HEK293 (cell line): ENCODE results near the gene GNAI2.

ENCODE experiments used
- GLI2 ChIP-seq: fragments of 450-650 bp; formaldehyde crosslinking; IDR thresholded peaks from 2 replicates; pipeline ENCODE4; 2017; ENCODE audit warnings: missing biosample characterization, missing genetic modification characterization, low read depth, borderline replicate concordance
- HOXC10 ChIP-seq: sonication (generic); formaldehyde crosslinking; IDR thresholded peaks from 2 replicates; pipeline ENCODE4 v1.8.1; 2023; ENCODE audit warnings: mild to moderate bottlenecking, missing genetic modification reagents
- MYNN ChIP-seq: fragments of 450-650 bp; formaldehyde crosslinking; IDR thresholded peaks from 2 replicates; pipeline ENCODE4 v1.5.1; 2016; ENCODE audit warnings: missing biosample characterization, missing genetic modification characterization, borderline replicate concordance
- ZBTB7A ChIP-seq: fragments of 450-650 bp; formaldehyde crosslinking; IDR thresholded peaks from 2 replicates; pipeline ENCODE4 v1.5.1; 2016; ENCODE audit warnings: low read depth, missing biosample characterization, missing genetic modification characterization
- ZFP69B ChIP-seq: fragments of 450-650 bp; formaldehyde crosslinking; IDR thresholded peaks from 2 replicates; pipeline ENCODE4 v1.5.1; 2016; ENCODE audit warnings: missing biosample characterization, missing genetic modification characterization
- ZNF157 ChIP-seq: fragments of 450-650 bp; formaldehyde crosslinking; IDR thresholded peaks from 2 replicates; pipeline ENCODE4 v1.5.1; 2016; ENCODE audit warnings: missing biosample characterization, missing genetic modification characterization
- ZNF174 ChIP-seq: fragments of 450-650 bp; formaldehyde crosslinking; IDR thresholded peaks from 2 replicates; pipeline ENCODE4 v1.5.0; 2017; ENCODE audit warnings: missing biosample characterization, mild to moderate bottlenecking, missing genetic modification characterization
- ZNF2 ChIP-seq: fragments of 450-650 bp; formaldehyde crosslinking; IDR thresholded peaks from 2 replicates; pipeline ENCODE4 v1.5.1; 2016; ENCODE audit warnings: missing biosample characterization, missing genetic modification characterization
- ZNF274 ChIP-seq, 2 experiments: fragments of 200-500 bp in 1 of 2; fragments of 450-650 bp in 1 of 2; sonication (Bioruptor generic) in 1 of 2; formaldehyde crosslinking in 1 of 2; IDR thresholded peaks; 2 replicates each; pipeline versions ENCODE4 v1.5.1 to v1.6.1; 2014 to 2016; ENCODE audit warnings: borderline replicate concordance in 1 of 2, inconsistent platforms in 1 of 2, low read length in 1 of 2, missing biosample characterization in 1 of 2, missing genetic modification characterization in 1 of 2
- ZNF341 ChIP-seq: fragments of 450-650 bp; formaldehyde crosslinking; IDR thresholded peaks from 2 replicates; pipeline ENCODE4; 2016; ENCODE audit warnings: low read depth, missing biosample characterization, missing genetic modification characterization
- ZNF426 ChIP-seq: fragments of 450-650 bp; formaldehyde crosslinking; IDR thresholded peaks from 2 replicates; pipeline ENCODE4 v1.5.1; 2017; ENCODE audit warnings: missing biosample characterization, missing genetic modification characterization, mild to moderate bottlenecking, inconsistent platforms, moderate library complexity
- ZNF514 ChIP-seq: fragments of 450-650 bp; formaldehyde crosslinking; IDR thresholded peaks from 2 replicates; pipeline ENCODE4 v1.5.1; 2016; ENCODE audit warnings: missing biosample characterization, missing genetic modification characterization
- ZSCAN16 ChIP-seq: fragments of 450-650 bp; formaldehyde crosslinking; IDR thresholded peaks from 2 replicates; pipeline ENCODE4 v1.5.1; 2016; ENCODE audit warnings: missing biosample characterization, missing genetic modification characterization
- ZXDB ChIP-seq: fragments of 450-650 bp; formaldehyde crosslinking; IDR thresholded peaks from 2 replicates; pipeline ENCODE4 v1.5.1; 2016; ENCODE audit warnings: missing biosample characterization, missing genetic modification characterization
- TF ChIP-seq, protein P1 (sequence below): fragments of 450-650 bp; formaldehyde crosslinking; IDR thresholded peaks from 2 replicates; pipeline ENCODE4 v1.5.1; 2016; ENCODE audit warnings: missing biosample characterization, missing genetic modification characterization, borderline replicate concordance
- TF ChIP-seq, protein P2 (sequence below): fragments of 450-650 bp; formaldehyde crosslinking; IDR thresholded peaks from 2 replicates; pipeline ENCODE4 v1.5.1; 2016; ENCODE audit warnings: missing biosample characterization, missing genetic modification characterization
- TF ChIP-seq, protein P3 (sequence below): fragments of 450-650 bp; formaldehyde crosslinking; IDR thresholded peaks from 2 replicates; pipeline ENCODE4 v1.5.1; 2016; ENCODE audit warnings: missing biosample characterization, missing genetic modification characterization
- TF ChIP-seq, protein P4 (sequence below): fragments of 450-650 bp; formaldehyde crosslinking; IDR thresholded peaks from 2 replicates; pipeline ENCODE4 v1.5.1; 2016; ENCODE audit warnings: missing biosample characterization, missing genetic modification characterization
- TF ChIP-seq, protein P5 (sequence below): fragments of 450-650 bp; formaldehyde crosslinking; IDR thresholded peaks from 2 replicates; pipeline ENCODE4 v1.5.1; 2017; ENCODE audit warnings: missing biosample characterization, mild to moderate bottlenecking, missing genetic modification characterization, moderate library complexity
- TF ChIP-seq, protein P6 (sequence below): fragments of 450-650 bp; formaldehyde crosslinking; IDR thresholded peaks from 2 replicates; pipeline ENCODE4 v1.5.1; 2017; ENCODE audit warnings: missing biosample characterization, missing genetic modification characterization
- TF ChIP-seq, protein P7 (sequence below): fragments of 450-650 bp; formaldehyde crosslinking; IDR thresholded peaks from 2 replicates; pipeline ENCODE4 v1.5.1; 2016; ENCODE audit warnings: missing biosample characterization, missing genetic modification characterization

Gene GNAI2

DNA sequence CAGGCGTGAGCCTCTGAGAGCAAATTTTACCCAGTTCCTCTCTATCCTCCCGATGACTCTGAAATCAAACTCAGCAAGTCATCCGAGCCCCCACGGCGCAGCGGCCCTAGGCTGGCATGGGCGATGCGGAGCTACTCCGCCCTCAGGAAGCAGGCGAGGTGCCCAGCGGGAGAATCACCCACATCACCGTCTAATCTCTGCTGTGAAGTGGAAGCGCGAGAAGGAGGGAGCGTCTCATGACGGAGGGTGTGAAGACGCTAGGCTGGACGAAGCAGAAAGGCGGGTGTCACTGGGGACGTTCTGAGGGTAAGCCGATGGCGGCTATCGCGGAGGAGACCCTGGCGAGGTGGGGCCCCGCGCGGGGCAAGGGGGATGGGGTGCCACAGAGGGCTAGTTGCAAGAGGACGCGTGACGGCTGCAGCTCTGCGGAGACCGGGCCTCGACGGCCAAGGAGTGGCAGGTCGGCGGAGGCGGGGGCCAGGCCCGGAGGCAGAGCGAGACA lies 9.1 kb upstream of the GNAI2 start (continued):
- TF ChIP-seq, protein P1, sequence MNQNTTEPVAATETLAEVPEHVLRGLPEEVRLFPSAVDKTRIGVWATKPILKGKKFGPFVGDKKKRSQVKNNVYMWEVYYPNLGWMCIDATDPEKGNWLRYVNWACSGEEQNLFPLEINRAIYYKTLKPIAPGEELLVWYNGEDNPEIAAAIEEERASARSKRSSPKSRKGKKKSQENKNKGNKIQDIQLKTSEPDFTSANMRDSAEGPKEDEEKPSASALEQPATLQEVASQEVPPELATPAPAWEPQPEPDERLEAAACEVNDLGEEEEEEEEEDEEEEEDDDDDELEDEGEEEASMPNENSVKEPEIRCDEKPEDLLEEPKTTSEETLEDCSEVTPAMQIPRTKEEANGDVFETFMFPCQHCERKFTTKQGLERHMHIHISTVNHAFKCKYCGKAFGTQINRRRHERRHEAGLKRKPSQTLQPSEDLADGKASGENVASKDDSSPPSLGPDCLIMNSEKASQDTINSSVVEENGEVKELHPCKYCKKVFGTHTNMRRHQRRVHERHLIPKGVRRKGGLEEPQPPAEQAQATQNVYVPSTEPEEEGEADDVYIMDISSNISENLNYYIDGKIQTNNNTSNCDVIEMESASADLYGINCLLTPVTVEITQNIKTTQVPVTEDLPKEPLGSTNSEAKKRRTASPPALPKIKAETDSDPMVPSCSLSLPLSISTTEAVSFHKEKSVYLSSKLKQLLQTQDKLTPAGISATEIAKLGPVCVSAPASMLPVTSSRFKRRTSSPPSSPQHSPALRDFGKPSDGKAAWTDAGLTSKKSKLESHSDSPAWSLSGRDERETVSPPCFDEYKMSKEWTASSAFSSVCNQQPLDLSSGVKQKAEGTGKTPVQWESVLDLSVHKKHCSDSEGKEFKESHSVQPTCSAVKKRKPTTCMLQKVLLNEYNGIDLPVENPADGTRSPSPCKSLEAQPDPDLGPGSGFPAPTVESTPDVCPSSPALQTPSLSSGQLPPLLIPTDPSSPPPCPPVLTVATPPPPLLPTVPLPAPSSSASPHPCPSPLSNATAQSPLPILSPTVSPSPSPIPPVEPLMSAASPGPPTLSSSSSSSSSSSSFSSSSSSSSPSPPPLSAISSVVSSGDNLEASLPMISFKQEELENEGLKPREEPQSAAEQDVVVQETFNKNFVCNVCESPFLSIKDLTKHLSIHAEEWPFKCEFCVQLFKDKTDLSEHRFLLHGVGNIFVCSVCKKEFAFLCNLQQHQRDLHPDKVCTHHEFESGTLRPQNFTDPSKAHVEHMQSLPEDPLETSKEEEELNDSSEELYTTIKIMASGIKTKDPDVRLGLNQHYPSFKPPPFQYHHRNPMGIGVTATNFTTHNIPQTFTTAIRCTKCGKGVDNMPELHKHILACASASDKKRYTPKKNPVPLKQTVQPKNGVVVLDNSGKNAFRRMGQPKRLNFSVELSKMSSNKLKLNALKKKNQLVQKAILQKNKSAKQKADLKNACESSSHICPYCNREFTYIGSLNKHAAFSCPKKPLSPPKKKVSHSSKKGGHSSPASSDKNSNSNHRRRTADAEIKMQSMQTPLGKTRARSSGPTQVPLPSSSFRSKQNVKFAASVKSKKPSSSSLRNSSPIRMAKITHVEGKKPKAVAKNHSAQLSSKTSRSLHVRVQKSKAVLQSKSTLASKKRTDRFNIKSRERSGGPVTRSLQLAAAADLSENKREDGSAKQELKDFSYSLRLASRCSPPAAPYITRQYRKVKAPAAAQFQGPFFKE (tag by site-specific recombination) = no peak
- TF ChIP-seq ZNF341 (tag by site-specific recombination) (0 out of 2 replicates have a peak, but pooled peaks have one; percentile 2), GLI2 (tag by site-specific recombination) (no peak), ZNF157 (tag by site-specific recombination) (no peak), ZNF174 (tag by site-specific recombination) (no peak), ZSCAN16 (no peak), ZBTB7A (tag by site-specific recombination) (no peak), ZXDB (tag by site-specific recombination) (no peak), HOXC10 (no peak), MYNN (tag by site-specific recombination) (no peak), ZNF2 (tag by site-specific recombination) (no peak), ZNF274 (IDR thresholded peaks at IDR 0.05; ENCODE audit: low read length) (no peak), ZNF274 (tag by site-specific recombination; IDR thresholded peaks at IDR 0.05; ENCODE audit: borderline replicate concordance) (no peak), ZNF514 (tag by site-specific recombination) (no peak), ZNF426 (no peak), ZFP69B (tag by site-specific recombination) (peak; percentile 11; the same call in 1 of the 2 replicates)
- TF ChIP-seq, protein P2, sequence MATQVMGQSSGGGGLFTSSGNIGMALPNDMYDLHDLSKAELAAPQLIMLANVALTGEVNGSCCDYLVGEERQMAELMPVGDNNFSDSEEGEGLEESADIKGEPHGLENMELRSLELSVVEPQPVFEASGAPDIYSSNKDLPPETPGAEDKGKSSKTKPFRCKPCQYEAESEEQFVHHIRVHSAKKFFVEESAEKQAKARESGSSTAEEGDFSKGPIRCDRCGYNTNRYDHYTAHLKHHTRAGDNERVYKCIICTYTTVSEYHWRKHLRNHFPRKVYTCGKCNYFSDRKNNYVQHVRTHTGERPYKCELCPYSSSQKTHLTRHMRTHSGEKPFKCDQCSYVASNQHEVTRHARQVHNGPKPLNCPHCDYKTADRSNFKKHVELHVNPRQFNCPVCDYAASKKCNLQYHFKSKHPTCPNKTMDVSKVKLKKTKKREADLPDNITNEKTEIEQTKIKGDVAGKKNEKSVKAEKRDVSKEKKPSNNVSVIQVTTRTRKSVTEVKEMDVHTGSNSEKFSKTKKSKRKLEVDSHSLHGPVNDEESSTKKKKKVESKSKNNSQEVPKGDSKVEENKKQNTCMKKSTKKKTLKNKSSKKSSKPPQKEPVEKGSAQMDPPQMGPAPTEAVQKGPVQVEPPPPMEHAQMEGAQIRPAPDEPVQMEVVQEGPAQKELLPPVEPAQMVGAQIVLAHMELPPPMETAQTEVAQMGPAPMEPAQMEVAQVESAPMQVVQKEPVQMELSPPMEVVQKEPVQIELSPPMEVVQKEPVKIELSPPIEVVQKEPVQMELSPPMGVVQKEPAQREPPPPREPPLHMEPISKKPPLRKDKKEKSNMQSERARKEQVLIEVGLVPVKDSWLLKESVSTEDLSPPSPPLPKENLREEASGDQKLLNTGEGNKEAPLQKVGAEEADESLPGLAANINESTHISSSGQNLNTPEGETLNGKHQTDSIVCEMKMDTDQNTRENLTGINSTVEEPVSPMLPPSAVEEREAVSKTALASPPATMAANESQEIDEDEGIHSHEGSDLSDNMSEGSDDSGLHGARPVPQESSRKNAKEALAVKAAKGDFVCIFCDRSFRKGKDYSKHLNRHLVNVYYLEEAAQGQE (tag by site-specific recombination) = no peak
- TF ChIP-seq, protein P3, sequence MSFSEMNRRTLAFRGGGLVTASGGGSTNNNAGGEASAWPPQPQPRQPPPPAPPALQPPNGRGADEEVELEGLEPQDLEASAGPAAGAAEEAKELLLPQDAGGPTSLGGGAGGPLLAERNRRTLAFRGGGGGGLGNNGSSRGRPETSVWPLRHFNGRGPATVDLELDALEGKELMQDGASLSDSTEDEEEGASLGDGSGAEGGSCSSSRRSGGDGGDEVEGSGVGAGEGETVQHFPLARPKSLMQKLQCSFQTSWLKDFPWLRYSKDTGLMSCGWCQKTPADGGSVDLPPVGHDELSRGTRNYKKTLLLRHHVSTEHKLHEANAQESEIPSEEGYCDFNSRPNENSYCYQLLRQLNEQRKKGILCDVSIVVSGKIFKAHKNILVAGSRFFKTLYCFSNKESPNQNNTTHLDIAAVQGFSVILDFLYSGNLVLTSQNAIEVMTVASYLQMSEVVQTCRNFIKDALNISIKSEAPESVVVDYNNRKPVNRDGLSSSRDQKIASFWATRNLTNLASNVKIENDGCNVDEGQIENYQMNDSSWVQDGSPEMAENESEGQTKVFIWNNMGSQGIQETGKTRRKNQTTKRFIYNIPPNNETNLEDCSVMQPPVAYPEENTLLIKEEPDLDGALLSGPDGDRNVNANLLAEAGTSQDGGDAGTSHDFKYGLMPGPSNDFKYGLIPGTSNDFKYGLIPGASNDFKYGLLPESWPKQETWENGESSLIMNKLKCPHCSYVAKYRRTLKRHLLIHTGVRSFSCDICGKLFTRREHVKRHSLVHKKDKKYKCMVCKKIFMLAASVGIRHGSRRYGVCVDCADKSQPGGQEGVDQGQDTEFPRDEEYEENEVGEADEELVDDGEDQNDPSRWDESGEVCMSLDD (tag by site-specific recombination) = no peak
- TF ChIP-seq, protein P4, sequence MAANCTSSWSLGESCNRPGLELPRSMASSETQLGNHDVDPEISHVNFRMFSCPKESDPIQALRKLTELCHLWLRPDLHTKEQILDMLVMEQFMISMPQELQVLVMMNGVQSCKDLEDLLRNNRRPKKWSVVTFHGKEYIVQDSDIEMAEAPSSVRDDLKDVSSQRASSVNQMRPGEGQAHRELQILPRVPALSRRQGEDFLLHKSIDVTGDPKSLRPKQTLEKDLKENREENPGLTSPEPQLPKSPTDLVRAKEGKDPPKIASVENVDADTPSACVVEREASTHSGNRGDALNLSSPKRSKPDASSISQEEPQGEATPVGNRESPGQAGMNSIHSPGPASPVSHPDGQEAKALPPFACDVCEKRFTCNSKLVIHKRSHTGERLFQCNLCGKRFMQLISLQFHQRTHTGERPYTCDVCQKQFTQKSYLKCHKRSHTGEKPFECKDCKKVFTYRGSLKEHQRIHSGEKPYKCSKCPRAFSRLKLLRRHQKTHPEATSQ (tag by site-specific recombination) = no peak
- TF ChIP-seq, protein P5, sequence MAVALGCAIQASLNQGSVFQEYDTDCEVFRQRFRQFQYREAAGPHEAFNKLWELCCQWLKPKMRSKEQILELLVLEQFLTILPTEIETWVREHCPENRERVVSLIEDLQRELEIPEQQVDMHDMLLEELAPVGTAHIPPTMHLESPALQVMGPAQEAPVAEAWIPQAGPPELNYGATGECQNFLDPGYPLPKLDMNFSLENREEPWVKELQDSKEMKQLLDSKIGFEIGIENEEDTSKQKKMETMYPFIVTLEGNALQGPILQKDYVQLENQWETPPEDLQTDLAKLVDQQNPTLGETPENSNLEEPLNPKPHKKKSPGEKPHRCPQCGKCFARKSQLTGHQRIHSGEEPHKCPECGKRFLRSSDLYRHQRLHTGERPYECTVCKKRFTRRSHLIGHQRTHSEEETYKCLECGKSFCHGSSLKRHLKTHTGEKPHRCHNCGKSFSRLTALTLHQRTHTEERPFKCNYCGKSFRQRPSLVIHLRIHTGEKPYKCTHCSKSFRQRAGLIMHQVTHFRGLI (tag by site-specific recombination) = no peak
- TF ChIP-seq, protein P6, sequence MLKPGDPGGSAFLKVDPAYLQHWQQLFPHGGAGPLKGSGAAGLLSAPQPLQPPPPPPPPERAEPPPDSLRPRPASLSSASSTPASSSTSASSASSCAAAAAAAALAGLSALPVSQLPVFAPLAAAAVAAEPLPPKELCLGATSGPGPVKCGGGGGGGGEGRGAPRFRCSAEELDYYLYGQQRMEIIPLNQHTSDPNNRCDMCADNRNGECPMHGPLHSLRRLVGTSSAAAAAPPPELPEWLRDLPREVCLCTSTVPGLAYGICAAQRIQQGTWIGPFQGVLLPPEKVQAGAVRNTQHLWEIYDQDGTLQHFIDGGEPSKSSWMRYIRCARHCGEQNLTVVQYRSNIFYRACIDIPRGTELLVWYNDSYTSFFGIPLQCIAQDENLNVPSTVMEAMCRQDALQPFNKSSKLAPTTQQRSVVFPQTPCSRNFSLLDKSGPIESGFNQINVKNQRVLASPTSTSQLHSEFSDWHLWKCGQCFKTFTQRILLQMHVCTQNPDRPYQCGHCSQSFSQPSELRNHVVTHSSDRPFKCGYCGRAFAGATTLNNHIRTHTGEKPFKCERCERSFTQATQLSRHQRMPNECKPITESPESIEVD (tag by site-specific recombination) = no peak
- TF ChIP-seq, protein P7, sequence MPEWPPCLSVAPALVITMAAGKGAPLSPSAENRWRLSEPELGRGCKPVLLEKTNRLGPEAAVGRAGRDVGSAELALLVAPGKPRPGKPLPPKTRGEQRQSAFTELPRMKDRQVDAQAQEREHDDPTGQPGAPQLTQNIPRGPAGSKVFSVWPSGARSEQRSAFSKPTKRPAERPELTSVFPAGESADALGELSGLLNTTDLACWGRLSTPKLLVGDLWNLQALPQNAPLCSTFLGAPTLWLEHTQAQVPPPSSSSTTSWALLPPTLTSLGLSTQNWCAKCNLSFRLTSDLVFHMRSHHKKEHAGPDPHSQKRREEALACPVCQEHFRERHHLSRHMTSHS (tag by site-specific recombination) = no peak
